HG03066 (cell line): ENCODE results near the gene SPIRE1.
"Not testable (repeated sequence)": the region's sequence is repeated elsewhere in the genome, so short reads cannot be mapped to it uniquely, and the experiment has no call there.

Experiments
- ATAC-seq: cut with Tn5 transposase; IDR thresholded peaks from one replicate; pipeline ENCODE4 v1.9.1; 2021; ENCODE audit warnings: low read depth; ENCODE audit not compliant: unreplicated experiment

Gene SPIRE1

DNA sequence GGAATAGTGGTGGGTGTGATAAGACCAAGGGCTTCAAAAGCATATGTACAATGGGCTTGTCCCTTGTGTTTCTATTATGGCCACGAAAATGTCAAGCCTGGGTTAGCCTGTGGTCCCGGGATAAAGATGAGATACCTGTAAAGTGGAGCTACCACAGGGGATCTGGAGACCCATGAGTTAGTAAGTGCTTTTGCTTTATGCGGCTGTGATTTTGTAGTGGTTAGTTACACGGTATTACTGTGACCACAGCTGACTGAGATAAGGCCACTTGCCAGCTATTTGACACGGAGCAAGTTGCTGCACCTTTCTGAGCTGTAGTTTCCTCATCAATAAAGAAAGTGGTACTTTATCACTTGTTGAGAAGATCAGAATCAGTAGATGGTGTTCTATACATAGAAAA, 150.9 kb downstream of the SPIRE1 start:
- ATAC-seq, result no peak

DNA sequence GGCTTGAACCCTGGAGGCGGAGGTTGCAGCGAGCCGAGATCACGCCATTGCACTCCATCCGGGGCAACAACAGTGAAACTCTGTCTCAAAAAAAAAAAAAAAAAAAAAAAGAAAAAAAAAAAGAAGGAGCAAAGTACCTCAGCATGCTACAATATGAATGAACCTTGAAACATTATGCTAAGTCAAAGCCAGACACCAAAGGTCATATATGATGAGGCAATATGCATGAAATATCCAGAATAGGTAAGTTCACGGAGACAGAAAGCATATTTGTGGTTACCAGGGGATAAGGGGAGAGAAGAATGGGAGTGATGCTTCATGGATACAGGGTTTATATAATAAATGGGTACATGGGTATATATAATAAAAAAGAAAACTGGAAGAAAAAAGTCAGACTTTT, 156.9 kb downstream of the SPIRE1 start:
- no peak for ATAC-seq

DNA sequence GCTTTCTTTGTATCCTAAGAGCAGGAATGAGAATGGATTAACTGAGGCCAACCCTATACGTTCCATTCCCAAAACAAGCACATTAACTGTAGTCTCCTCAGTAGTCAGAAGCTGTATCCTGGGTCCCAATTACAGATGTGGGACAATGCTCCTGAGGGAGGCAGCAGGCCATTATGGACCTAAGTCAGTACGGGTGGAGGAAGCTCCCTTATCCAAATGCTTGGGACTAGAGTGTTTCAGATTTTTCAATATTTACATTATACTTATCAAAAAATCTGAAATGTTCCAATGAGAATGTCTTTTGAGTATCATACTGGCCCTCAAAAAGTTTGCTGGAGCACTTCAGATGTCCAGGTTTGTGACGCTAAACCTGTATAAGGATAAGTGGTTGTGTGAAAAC, 160.1 kb downstream of the SPIRE1 start:
- ATAC-seq, result no peak

DNA sequence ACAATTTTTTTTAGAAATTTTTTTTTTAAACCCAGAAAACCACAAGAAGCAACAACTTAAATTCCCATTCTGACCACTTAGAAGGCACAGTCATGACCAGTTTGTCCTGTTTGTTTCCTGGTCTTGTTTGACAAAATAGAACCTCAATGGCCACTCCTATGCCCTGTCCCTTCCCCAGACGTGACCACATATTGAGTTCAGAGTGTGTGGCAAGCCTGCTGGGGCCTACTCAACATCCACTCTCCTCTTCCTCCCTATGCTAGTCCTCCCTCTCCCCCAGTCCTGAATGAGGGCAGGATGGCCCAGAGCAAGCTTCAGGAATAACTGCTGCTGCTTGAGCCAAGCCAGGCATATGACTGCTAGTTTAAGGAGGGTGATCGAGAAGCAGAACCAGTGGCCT, 160.6 kb downstream of the SPIRE1 start:
- ATAC-seq, result no peak

DNA sequence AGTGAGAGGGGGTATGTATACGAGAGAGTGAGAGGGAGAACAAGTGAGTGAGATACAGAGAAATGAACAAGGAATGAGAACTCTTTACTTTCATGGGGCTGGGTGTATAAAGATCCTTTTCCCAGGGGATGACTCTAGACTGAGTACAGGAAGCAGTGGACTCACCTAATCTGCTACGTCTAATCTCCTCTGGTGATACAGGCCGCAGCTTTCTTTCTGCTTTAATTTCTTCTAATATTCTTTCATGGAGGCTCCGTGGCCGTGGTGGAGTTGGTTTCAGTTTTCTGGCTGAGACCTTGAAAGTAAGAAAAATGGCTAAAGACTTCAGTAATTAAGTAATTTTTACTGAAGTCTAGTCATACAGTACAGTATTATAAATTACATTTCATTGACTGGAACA, 165.0 kb downstream of the SPIRE1 start:
- ATAC-seq, result no peak

DNA sequence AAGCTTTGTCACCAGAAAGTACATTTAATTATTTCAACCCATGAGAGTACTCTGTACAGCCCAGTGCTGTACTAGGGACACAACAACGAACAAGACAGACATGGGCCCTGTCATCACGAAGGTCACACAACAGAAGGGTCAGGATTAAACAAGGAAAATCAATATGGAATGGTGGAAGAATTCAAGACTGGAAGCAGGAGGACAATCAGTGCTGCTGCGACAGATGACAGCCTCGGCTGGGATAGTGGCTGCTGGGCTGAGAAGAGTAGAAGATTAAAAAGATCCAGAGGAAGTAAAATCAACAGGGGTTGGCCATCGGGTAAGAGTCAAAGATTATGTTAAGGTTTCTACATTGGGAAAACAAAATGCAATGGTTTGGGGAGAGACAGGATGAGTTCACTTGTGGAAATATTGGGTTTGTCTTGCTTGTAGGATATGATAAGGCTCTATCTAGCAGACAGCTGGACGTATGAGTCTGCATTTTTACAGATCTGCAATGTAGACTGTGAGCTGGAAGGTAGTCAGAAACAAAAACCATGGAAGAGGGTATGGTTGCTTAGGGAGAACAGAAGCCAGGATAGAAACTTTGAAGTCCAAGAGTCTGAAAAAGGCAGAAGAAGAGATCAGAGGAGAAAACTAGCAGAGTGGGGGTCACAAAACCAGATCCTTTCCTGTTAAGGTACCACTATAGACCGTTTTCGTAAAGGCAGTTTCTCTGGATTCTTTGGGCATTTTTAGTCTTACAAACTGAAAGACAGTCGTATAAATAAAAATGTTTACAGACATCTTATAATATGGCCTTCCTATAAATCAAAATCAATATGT, 166.1 kb downstream of the SPIRE1 start:
- no peak for ATAC-seq

DNA sequence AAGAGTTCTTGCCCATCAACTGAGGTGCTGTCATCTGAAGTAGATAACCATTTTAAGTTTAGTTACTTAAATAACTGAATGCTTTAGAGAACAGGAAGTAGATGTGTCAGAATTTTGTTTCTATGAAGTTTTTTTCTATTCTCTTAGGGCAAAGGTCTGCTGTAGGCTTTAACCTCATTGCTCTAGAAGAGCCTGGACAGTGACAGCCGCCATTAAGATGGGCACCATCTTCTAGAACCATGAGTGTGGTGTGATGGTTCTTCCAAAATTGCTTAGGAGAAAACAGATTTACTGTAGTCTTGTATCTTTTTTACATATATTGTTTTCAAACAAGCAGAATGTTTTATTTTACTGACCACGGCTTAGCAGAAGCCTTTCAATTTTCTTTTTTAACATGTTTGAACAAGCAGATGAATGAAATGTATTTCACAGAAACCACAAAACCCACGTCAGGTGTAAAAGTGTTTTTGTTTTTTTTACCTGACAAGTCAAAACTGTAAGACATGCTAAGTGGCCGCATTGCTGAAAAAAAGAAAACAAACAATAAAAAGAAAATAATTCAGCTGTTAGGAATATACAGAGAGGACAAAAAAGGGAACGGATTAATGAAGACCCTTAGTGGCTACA, 172.3 kb downstream of the SPIRE1 start:
- no peak for ATAC-seq

DNA sequence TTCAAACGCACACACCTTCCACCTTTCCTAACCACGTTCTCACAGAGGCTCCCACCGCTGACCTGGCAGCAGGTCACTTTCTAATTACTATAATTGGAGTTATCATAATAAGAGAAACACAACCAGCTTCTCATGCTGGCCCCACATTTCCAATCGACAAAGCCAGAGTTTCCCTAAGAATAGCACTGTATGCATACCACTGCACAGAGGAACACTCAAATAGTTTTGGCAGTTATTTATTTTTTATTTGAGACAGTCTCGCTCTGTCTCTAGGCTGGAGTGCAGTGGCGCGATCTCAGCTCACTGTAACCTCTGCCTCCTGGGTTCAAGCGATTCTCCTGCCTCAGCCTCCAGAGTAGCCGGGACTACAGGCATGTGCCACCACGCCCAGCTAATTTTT, 176.0 kb downstream of the SPIRE1 start:
- not testable (repeated sequence) for ATAC-seq

DNA sequence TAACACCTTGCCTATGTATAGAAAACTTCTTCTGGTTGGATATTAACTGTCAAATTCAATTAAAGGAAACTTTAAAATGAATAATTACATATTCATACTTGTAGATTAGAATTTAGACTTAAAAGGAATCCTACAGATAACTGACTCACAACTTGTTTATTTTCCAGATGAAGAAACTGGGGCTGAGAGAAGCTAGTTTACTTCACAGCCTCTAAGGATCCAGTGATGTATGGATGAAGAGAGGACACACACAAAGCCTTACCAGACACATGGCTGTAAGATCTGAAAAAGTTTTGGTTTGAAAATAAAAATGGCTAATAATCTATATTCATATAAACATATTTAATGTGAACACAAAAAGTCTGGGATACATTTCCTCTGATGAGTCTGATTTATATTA, 177.9 kb downstream of the SPIRE1 start:
- no peak for ATAC-seq

DNA sequence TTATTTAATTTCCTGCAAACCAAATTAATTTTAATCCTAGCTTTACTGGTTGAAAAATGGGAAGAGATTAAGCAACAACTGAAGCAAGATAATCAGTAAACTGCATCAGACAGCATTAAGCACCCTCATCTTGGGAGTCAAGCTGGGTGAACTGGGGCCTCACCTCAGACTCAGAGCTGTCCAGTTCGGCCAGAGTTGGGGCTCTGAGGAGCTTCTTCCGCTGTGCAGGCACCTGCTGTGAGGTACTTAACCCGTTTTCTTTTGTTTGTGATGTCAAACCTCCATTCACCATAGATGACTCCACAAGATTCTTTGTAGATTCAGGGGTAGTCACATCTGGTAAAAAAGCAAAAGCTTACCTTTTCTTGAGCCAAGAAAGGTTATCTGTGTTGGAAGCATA, 178.4 kb downstream of the SPIRE1 start:
- ATAC-seq, result no peak

DNA sequence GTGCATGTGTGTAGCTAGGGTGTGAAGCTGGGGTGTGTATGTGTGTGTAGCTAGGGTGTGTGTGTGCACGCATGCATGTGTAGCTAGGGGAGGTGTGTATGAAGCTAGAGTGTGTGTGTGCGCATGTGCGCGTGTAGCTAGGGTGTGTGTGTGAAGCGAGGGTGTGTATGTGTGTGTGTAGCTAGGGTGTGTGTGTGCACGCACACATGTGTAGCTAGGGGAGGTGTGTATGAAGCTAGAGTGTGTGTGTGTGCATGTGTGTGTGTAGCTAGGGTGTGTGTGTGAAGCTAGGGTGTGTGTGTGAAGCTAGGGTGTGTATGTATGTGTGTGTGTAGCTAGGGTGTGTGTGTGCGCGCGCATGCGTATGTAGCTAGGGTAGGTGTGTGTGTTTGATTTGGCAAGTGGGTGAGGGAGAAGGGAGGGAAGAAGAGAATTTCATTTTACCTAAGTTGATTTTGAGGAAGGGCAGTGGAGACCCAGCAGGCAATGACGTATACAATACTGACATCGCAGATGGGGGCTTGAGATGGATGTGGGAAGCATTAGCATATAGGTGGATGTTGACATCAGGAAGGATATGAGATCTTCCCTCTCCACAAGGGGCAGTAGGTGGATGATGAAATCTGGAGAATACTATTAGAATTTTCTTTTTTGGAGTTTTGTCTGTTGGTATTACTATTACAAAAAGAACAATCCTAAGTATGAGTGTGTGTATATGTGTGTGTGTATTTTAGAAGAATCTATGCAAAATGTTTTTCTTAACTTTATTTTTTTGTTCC, 179.4 kb downstream of the SPIRE1 start:
- ATAC-seq, result no peak

DNA sequence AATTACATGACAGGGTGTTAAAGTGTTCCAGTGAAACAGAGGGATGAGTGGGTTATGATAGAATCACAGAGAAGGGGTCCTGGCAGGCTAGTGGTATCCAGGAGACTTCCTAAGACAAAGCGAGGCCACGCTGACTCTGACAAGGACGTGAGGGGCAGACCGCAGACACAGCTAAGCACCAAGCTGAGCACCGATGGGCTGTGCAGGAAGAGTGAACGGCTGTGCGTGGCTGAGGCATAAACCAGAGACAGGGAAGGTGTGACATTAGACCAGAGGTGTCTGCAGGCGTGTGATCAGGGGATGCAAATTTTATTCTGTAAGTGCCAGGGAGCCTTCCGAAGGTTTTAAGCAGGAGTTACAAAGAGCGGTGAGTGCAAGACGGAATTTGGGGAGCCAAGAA, 180.3 kb downstream of the SPIRE1 start:
- no peak for ATAC-seq

DNA sequence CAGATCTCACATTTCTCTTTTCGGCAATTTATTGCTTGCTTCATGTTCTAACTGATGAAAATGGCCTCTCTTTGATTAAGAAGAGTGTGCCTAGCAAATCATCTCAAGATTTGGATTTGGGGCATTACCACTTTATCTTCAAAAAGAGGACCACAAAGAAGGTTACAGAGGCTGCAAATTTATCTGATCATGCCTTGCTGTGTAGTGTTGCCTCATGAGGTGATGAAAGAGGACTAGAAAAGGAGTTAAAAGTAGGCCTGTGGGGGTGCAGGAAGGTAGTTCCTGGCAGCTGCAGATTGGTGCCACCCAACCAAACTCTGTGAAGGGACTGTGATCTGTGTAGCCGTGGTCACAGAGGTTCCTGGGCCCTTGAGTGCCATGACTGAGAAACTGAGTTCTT, 181.0 kb downstream of the SPIRE1 start:
- ATAC-seq, result no peak

DNA sequence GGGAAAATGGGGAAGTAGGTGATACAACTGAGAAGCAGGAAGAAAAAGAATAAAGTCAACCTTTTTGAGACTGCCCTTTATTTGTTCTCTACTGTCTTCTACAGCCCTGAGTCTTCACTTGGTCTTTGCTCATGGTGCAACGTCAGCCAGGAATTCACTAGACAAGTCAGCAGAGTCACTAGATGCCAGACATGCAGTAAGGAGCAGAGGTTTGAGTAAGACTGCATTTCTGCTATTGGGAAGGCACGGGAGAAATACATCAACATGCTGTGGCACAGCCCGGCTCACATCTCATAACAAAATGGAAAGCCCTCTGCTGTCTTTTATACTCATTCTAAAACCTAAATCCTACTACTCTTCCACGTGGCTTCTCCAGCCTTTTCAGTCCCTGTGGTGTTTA, 183.0 kb downstream of the SPIRE1 start:
- no peak for ATAC-seq

DNA sequence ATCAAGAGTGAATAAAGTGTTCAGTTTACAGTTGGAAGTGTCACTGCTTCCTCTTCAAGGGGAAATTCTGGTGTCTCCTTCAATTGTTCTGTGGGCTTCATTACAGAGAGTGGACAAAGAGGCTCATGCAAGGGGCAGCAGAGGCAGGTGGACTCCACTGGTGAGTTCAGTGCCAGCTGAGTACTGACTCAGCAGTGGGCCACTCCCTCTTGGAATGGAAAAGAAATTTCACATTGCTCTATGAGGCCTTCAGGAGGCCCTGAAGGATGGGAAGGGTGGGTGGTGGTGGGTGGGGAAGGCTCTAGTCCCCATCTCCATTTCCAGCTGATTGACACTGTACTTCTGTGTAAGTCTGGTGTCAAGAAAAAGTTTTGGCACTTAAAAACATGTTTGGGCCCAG, 183.8 kb downstream of the SPIRE1 start:
- ATAC-seq, result no peak

DNA sequence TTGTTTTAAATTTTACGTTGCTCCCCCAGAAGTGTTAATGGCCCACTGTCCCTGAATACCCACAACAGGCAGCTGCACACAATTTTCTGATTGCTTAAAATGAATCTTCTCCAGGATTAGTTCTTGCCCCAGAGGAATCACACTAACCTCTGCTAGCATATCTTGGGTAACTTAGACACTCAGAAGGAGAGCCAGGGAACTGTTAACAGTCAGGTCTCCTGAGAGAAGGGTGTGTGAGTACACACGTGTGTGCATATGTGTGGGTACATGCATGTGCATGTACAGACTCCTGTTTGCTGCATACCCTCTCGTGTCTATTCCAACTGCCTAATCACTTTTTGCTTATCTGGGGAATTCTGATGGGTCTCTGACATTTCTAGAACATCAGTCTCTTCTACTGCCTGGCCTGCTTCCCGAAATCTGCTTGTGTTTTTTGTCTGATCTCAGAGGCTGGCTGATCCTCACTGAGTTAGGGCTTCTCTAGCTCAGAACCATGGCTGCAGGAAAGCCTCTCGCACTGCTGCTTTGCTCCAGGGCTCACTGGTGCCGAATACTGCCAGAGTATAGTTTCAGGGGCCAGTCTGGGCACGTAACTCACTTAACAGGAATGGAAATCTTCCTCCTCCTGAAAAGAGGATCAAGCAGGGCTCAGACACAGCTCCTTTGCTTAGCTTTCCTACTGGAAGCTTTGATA, 187.4 kb downstream of the SPIRE1 start:
- ATAC-seq, result no peak

DNA sequence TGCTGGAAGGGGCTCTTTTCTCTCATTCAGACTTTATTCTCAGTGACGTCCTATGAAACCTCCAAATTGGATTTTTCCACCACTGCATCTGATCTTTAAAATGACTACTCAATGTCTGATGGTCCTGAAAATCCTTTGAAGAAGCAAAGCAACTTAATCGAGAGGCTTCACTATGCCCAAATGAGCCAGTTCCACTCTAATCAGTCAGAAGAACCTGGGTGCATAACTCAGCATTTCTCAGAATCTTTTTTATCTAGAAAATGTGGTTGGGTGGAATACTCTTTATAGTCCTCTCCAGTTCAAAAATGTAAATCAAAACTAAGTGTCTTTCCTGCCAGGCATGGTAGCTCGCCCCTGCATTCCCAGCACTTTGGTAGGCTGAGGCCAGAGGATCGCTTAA, 189.5 kb downstream of the SPIRE1 start:
- no peak for ATAC-seq

DNA sequence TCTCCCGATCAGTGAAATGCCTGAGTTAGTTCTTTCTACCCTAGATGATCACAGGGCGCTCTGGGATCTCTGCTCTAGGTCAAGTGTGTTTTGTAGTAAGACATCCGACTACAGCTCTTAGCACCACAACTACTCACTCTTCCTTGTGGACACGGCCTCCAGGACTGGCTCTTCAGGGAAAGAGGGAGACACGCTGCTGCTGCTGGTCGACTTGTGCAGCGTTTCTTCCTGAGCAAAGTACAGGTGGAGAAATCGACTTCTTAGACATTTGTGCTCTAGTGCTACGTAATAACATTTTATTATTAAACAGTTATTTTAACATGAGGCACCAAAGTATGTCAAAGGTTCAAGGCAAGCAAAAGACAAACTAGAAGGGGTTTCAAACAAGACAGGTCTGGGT, 193.2 kb downstream of the SPIRE1 start:
- ATAC-seq, result no peak

DNA sequence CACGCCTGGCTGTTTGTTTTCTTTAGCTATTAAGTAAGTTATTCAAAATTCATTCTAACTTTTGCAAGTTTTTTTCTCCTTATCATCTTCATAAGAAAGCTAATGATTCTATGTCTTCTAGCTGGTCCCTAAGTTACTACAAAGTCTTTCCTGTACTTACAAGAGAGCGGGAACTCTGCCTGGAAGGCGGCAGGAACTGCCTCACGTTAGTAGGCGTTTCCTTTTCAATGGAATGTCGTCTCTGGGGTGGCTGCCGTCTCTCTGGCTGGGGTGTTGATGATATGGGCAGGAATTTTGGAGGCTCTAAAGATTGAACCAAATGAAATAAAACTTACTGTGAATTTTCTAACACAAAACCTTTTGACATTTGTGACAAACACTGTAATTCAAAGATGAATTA, 194.7 kb downstream of the SPIRE1 start:
- no peak for ATAC-seq

DNA sequence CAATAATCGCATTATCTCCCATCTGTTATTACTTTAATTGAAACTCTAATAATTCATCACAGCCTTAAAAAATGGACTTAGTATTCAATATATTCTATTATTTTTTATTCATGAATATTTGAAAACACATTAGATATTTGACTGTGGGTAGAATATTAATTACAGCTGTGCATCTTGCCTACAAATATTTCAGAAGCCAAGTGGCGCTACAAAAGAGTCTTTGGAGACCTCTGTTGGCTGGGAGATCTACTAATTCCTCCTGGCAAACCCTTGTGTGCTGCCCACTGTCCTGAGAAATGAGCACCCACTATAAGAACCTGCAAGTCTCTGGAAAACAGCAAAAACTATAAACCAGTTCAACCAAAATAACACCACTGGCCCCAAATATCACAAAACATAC, 195.7 kb downstream of the SPIRE1 start:
- ATAC-seq, result no peak

DNA sequence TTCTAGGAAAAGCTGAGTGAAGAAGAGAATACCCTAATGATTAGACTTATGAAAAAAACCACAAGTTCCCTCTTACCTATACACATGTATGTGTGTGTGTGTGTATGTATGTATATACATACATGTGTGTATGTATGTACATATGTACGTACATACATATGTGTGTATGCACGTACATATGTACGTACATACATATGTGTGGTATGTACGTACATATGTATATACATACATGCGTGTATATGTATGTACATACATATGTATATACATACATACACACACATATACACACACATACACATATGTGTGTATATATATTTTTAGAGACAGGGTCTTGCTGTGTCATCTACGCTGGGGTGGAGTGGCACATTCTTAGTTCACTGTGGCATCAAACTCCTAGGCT, 196.6 kb downstream of the SPIRE1 start:
- no peak for ATAC-seq
